IMR-90 (cell line): ENCODE data around the gene SLC12A7. TPM values are rescaled to one million over a fixed set of nuclear protein-coding genes. Genes with fewer than 3 reads are reported as not detected.

Source experiments
- ATAC-seq: fragments of 200-7000 bp; cut with Tn5 transposase; 2 replicates; pipeline ENCODE4 v1.9.1; 2020; ENCODE audit warnings: low read depth, mild to moderate bottlenecking, moderate library complexity
- BruUV-seq: library from RNA; stranded (reverse); fragments of 400-500 nt; replicated peaks from 2 replicates; lab custom pipeline; 2021; lab: Mats Ljungman, UMichigan
- CTCF ChIA-PET: fragments of 300-600 bp; formaldehyde crosslinking; extraction: SDS; loops from one replicate; lab custom pipeline; 2021; ENCODE audit warnings: antibody characterized with exemption; lab: Yijun Ruan, JAX
- POLR2A ChIA-PET: fragments of 300-600 bp; sonication (Branson Sonifier 250); formaldehyde crosslinking; loops from one replicate; lab custom pipeline; 2022; ENCODE audit warnings: antibody characterized with exemption; ENCODE audit not compliant: unreplicated experiment; lab: Charles Lee
- DNase-seq: peaks from one replicate; pipeline ENCODE4 v3.0.0; 2013
- H2AFZ ChIP-seq: replicated peaks from 2 replicates; pipeline ENCODE3; 2013; ENCODE audit warnings: low read length, mild to moderate bottlenecking; ENCODE audit not compliant: poor library complexity
- H2AK5ac ChIP-seq: 2 replicates; pipeline ENCODE4 v1.6.1; 2013; ENCODE audit warnings: low read depth, low read length, inconsistent platforms
- H2AK9ac ChIP-seq: replicated peaks from 2 replicates; pipeline ENCODE3; 2013; ENCODE audit warnings: mild to moderate bottlenecking, low read depth, low read length, moderate library complexity; ENCODE audit not compliant: poor library complexity
- H2BK120ac ChIP-seq: 2 replicates; pipeline ENCODE4 v1.6.1; 2013; ENCODE audit warnings: low read depth, low read length, inconsistent platforms
- H2BK15ac ChIP-seq: 3 replicates; pipeline ENCODE4 v1.6.1; 2013; ENCODE audit warnings: low read depth, low read length, inconsistent platforms
- H2BK20ac ChIP-seq: 2 replicates; pipeline ENCODE4 v1.6.1; 2013; ENCODE audit warnings: low read depth, mild to moderate bottlenecking, inconsistent platforms, low read length, moderate library complexity
- H2BK5ac ChIP-seq: 2 replicates; pipeline ENCODE4 v1.6.1; 2013; ENCODE audit warnings: mild to moderate bottlenecking, low read depth, low read length, inconsistent platforms; ENCODE audit not compliant: poor library complexity, severe bottlenecking
- H3K14ac ChIP-seq: replicated peaks from 2 replicates; pipeline ENCODE4 v1.6.1; 2013; ENCODE audit warnings: low read depth, low read length, inconsistent platforms
- H3K18ac ChIP-seq: 2 replicates; pipeline ENCODE4 v1.6.1; 2013; ENCODE audit warnings: low read depth, low read length, control low read depth
- H3K23ac ChIP-seq: 2 replicates; pipeline ENCODE4 v1.6.1; 2013; ENCODE audit warnings: low read depth, low read length, inconsistent platforms
- H3K27ac ChIP-seq: 2 replicates; pipeline ENCODE4 v1.5.1; 2013; ENCODE audit warnings: mild to moderate bottlenecking, control low read depth, low read length; ENCODE audit not compliant: insufficient read depth
- H3K27me3 ChIP-seq: 2 replicates; pipeline ENCODE4 v1.6.1; 2013; ENCODE audit warnings: low read length; ENCODE audit not compliant: control insufficient read depth, insufficient read depth
- H3K36me3 ChIP-seq: 2 replicates; pipeline ENCODE4 v1.6.1; 2013; ENCODE audit warnings: low read length, mixed read lengths; ENCODE audit not compliant: control insufficient read depth, insufficient read depth
- H3K4ac ChIP-seq: 2 replicates; pipeline ENCODE4 v1.6.1; 2013; ENCODE audit warnings: low read depth, low read length, inconsistent platforms
- H3K4me1 ChIP-seq: 2 replicates; pipeline ENCODE4 v1.6.1; 2013; ENCODE audit warnings: low read length, mixed read lengths; ENCODE audit not compliant: control insufficient read depth, insufficient read depth
- H3K4me2 ChIP-seq: 2 replicates; pipeline ENCODE4 v1.6.1; 2013; ENCODE audit warnings: low read depth, mild to moderate bottlenecking, control low read depth, low read length, moderate library complexity
- H3K4me3 ChIP-seq: 2 replicates; pipeline ENCODE4 v1.5.1; 2013; ENCODE audit warnings: low read depth, mild to moderate bottlenecking, control low read depth, low read length, moderate library complexity; ENCODE audit not compliant: insufficient read depth
- H3K56ac ChIP-seq: 2 replicates; pipeline ENCODE4 v1.6.1; 2013; ENCODE audit warnings: low read length, inconsistent platforms; ENCODE audit not compliant: insufficient read depth; ENCODE audit errors: extremely low read depth
- H3K79me1 ChIP-seq, 2 experiments: 2 replicates each; pipeline ENCODE4 v1.6.1; 2013; ENCODE audit warnings: low read length in 2 of 2, inconsistent platforms in 1 of 2, low read depth in 1 of 2
- H3K9ac ChIP-seq: 2 replicates; pipeline ENCODE4 v1.6.1; 2013; ENCODE audit warnings: low read depth, low read length, control low read depth
- H3K9me1 ChIP-seq: 2 replicates; pipeline ENCODE4 v1.6.1; 2013; ENCODE audit warnings: low read length, inconsistent platforms; ENCODE audit not compliant: insufficient read depth
- H3K9me3 ChIP-seq: 2 replicates; pipeline ENCODE4 v1.6.1; 2013; ENCODE audit warnings: low read length; ENCODE audit not compliant: control insufficient read depth, insufficient read depth
- H4K20me1 ChIP-seq: 2 replicates; pipeline ENCODE4 v1.6.1; 2013; ENCODE audit warnings: low read length, inconsistent platforms; ENCODE audit not compliant: insufficient read depth
- H4K5ac ChIP-seq: 2 replicates; pipeline ENCODE4 v1.6.1; 2013; ENCODE audit warnings: mild to moderate bottlenecking, low read depth, low read length, control low read depth
- H4K8ac ChIP-seq, 2 experiments: 2 replicates each; pipeline ENCODE4 v1.6.1; 2013; ENCODE audit warnings: low read depth in 2 of 2, low read length in 2 of 2, control low read depth in 1 of 2, inconsistent platforms in 1 of 2
- H4K91ac ChIP-seq: 2 replicates; pipeline ENCODE4 v1.6.1; 2013; ENCODE audit warnings: low read depth, low read length, inconsistent platforms; ENCODE audit not compliant: insufficient read depth
- BHLHE40 ChIP-seq: fragments of 150-350 bp; IDR thresholded peaks from 2 replicates; pipeline ENCODE4 v1.6.1; 2016; ENCODE audit warnings: mild to moderate bottlenecking, low read depth, low read length
- CEBPB ChIP-seq: IDR thresholded peaks from 2 replicates; pipeline ENCODE4 v1.6.1; 2012; ENCODE audit warnings: low read depth, low read length, improper control_type of control experiment
- CHD1 ChIP-seq: IDR thresholded peaks from 2 replicates; pipeline ENCODE4 v1.6.1; 2012; ENCODE audit warnings: low read depth, low read length, improper control_type of control experiment
- FOS ChIP-seq: fragments of 150-350 bp; IDR thresholded peaks from 2 replicates; pipeline ENCODE4 v1.6.1; 2016; ENCODE audit warnings: low read depth, low read length
- MAFK ChIP-seq: IDR thresholded peaks from 2 replicates; pipeline ENCODE4 v1.6.1; 2012; ENCODE audit warnings: low read depth, low read length, improper control_type of control experiment
- MAZ ChIP-seq: IDR thresholded peaks from 2 replicates; pipeline ENCODE4 v1.6.1; 2012; ENCODE audit warnings: low read depth, mild to moderate bottlenecking, low read length, improper control_type of control experiment, moderate library complexity, borderline replicate concordance
- MXI1 ChIP-seq: IDR thresholded peaks from 2 replicates; pipeline ENCODE4 v1.6.1; 2012; ENCODE audit warnings: low read depth, mild to moderate bottlenecking, low read length, moderate library complexity, borderline replicate concordance
- NFE2L2 ChIP-seq: fragments of 150-350 bp; IDR thresholded peaks from 2 replicates; pipeline ENCODE4 v1.6.1; 2016; ENCODE audit warnings: low read depth, mild to moderate bottlenecking, low read length
- POLR2A ChIP-seq: IDR thresholded peaks from 2 replicates; pipeline ENCODE4 v1.6.1; 2012; ENCODE audit warnings: mild to moderate bottlenecking, low read depth, low read length
- RAD21 ChIP-seq: IDR thresholded peaks from 2 replicates; pipeline ENCODE4 v1.6.1; 2012; ENCODE audit warnings: low read length, improper control_type of control experiment
- RCOR1 ChIP-seq: IDR thresholded peaks from 2 replicates; pipeline ENCODE4 v1.6.1; 2012; ENCODE audit warnings: mild to moderate bottlenecking, low read length, improper control_type of control experiment; ENCODE audit not compliant: insufficient replicate concordance
- RFX5 ChIP-seq: IDR thresholded peaks from 2 replicates; pipeline ENCODE4 v1.8.0; 2012; ENCODE audit warnings: low read depth, mild to moderate bottlenecking, low read length, moderate library complexity
- SMC3 ChIP-seq: fragments of 150-350 bp; IDR thresholded peaks from 2 replicates; pipeline ENCODE4 v1.6.1; 2016; ENCODE audit warnings: low read depth, mild to moderate bottlenecking, antibody characterized with exemption, low read length, moderate library complexity
- WGBS, 2 experiments: methylation state at CpG; one replicate each; pipeline versions ENCODE4 v1.1.5 to v1.1.7; 2013; ENCODE audit warnings: missing lambda C conversion rate in 2 of 2; ENCODE audit not compliant: insufficient read length in 1 of 2; ENCODE audit errors: extremely low coverage in 2 of 2; 5-methylcytosine and 5-hydroxymethylcytosine counted together
- dilution Hi-C: fragments of 300-500 bp; cut with HindIII; formaldehyde crosslinking; loops from one replicate; pipeline ENCODE4 v1.14.3; 2018; ENCODE audit warnings: low sequenced_read_pairs; ENCODE audit not compliant: unreplicated experiment
- in situ Hi-C: fragments of 300-500 bp; cut with MboI; formaldehyde crosslinking; loops from 3 replicates; pipeline ENCODE4 v1.14.3; 2019; ENCODE audit warnings: low sequenced_read_pairs, inconsistent platforms, mixed read lengths
- intact Hi-C: fragments of 100-400 bp; cut with micrococcal nuclease; formaldehyde crosslinking; loops from 2 replicates; pipeline ENCODE4 v1.10.0; 2022
- polyA plus RNA-seq, 3 experiments: library from polyadenylated mRNA; depleted of rRNA; stranded (reverse); fragments of >200 nt; gene quantifications; 2 replicates each; pipeline ENCODE4 v1.2.3, GENCODE V29; 2012; ENCODE audit warnings: low replicate concordance in 1 of 3
- total RNA-seq: library from RNA; depleted of rRNA; stranded (reverse); fragments of >200 nt; gene quantifications from 2 replicates; pipeline ENCODE4 v1.2.3, GENCODE V29; 2012
- TF ChIP-seq, protein P1 (sequence below): conservative IDR thresholded peaks from 2 replicates; pipeline ENCODE4 v1.5.1; 2012; ENCODE audit warnings: mild to moderate bottlenecking, low read depth, low read length, improper control_type of control experiment
- TF ChIP-seq, protein P2 (sequence below): fragments of 150-350 bp; IDR thresholded peaks from 2 replicates; pipeline ENCODE4 v1.6.1; 2016; ENCODE audit warnings: low read depth, mild to moderate bottlenecking, low read length, moderate library complexity, borderline replicate concordance

The SLC12A7 gene
- total and polyA plus RNA-seq, 2 of the 4 experiments (the other 2 are of a cell fraction), result 3.0 to 6.1 TPM

DNA sequence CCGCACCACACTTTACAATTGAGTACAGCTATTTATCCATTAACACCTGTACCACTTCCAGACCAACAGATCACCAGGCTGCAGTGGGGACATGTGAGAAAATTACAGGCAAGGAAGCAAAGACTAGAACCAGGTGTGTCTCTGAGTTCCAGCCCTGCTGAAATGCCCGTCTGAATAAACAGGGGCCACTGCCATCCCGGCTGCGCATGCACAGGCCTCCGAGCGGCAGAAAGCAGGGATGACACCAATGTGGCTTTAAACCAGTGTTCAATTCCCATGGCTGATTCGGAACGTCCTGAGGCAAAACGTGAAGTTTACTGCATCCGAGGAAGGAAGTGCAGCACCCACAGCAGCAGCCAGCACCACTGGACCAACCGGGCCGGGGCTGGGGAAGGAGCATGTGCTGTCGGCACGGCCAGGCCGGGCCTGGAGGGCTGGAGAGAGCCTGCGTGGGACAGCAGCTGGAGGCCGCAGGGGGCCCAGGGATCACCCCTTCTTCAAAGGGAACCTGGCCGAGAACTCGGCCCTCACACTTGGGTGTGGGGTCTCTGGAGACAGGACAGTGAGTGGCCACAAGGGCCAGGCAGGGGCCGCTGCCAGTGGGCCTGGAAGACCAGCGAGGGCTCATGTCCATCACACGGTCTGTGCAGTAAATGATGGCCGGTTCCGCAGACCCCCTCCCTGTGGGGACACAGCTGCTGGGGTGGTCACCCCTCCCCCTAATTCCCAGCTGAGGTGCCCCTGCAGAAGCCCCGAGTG, 33.0 kb upstream of the SLC12A7 start:
- TF ChIP-seq MAFK (no peak), MAZ (no peak), BHLHE40 (no peak), MXI1 (no peak), NFE2L2 (no peak), CEBPB (no peak), POLR2A (no peak), RCOR1 (no peak), FOS (no peak), SMC3 (no peak), RFX5 (no peak), CHD1 (no peak), RAD21 (no peak)
- TF ChIP-seq, protein P1, sequence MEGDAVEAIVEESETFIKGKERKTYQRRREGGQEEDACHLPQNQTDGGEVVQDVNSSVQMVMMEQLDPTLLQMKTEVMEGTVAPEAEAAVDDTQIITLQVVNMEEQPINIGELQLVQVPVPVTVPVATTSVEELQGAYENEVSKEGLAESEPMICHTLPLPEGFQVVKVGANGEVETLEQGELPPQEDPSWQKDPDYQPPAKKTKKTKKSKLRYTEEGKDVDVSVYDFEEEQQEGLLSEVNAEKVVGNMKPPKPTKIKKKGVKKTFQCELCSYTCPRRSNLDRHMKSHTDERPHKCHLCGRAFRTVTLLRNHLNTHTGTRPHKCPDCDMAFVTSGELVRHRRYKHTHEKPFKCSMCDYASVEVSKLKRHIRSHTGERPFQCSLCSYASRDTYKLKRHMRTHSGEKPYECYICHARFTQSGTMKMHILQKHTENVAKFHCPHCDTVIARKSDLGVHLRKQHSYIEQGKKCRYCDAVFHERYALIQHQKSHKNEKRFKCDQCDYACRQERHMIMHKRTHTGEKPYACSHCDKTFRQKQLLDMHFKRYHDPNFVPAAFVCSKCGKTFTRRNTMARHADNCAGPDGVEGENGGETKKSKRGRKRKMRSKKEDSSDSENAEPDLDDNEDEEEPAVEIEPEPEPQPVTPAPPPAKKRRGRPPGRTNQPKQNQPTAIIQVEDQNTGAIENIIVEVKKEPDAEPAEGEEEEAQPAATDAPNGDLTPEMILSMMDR, result no peak
- TF ChIP-seq, protein P2, sequence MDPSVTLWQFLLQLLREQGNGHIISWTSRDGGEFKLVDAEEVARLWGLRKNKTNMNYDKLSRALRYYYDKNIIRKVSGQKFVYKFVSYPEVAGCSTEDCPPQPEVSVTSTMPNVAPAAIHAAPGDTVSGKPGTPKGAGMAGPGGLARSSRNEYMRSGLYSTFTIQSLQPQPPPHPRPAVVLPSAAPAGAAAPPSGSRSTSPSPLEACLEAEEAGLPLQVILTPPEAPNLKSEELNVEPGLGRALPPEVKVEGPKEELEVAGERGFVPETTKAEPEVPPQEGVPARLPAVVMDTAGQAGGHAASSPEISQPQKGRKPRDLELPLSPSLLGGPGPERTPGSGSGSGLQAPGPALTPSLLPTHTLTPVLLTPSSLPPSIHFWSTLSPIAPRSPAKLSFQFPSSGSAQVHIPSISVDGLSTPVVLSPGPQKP, result no peak
- H3K9ac ChIP-seq, result no peak overlapping the region
- H4K20me1 ChIP-seq, result no peaks in the 10 kb centered on the region
- dilution Hi-C loops, result no loop called here
- in situ Hi-C loops, result no loop called here
- H4K91ac ChIP-seq, result no peak overlapping the region
- H4K8ac ChIP-seq, result no peak overlapping the region
- H4K5ac ChIP-seq, result no peak overlapping the region
- H3K4me3 ChIP-seq, result no peak overlapping the region
- no peak overlapping the region for H2BK120ac ChIP-seq
- no peak overlapping the region for H3K23ac ChIP-seq
- H2BK15ac ChIP-seq, result no peak overlapping the region
- no peaks in the 10 kb centered on the region for H3K4me1 ChIP-seq
- no TSS peak for BruUV-seq
- H3K18ac ChIP-seq, result no peak overlapping the region
- WGBS, 2 experiments, result 65% methylated on average over 12 of the region's 25 CpGs; no CpG with 5 or more reads in 1 of the 2 experiments
- H2AK5ac ChIP-seq, result no peak overlapping the region
- no peak overlapping the region for H3K27ac ChIP-seq
- H2BK5ac ChIP-seq, result no peak overlapping the region
- H3K14ac ChIP-seq, result no peak overlapping the region
- H2BK20ac ChIP-seq, result no peak overlapping the region
- ChIA-PET CTCF (no interaction called here), POLR2A (no interaction called here)
- DNase-seq (no peak), ATAC-seq (no peak)
- no peak overlapping the region for H3K56ac ChIP-seq
- no peak overlapping the region for H2AFZ ChIP-seq
- no peak overlapping the region for H2AK9ac ChIP-seq
- H3K36me3 ChIP-seq, result no peaks in the 10 kb centered on the region
- no peak overlapping the region for H3K4me2 ChIP-seq
- intact Hi-C loops, result no loop called here
- H3K9me1 ChIP-seq, result no peaks in the 10 kb centered on the region
- H3K27me3 ChIP-seq, result peaks cover 37% of the 10 kb centered on the region
- no peaks in the 10 kb centered on the region for H3K9me3 ChIP-seq
- no peak overlapping the region for H3K4ac ChIP-seq
- no peaks in the 10 kb centered on the region for H3K79me1 ChIP-seq
